HG02623 (cell line): ENCODE data around the gene MAPKAP1.

ENCODE experiments used
- ATAC-seq: cut with Tn5 transposase; IDR thresholded peaks from one replicate; pipeline ENCODE4 v1.9.1; 2021; ENCODE audit warnings: moderate library complexity; ENCODE audit not compliant: unreplicated experiment

MAPKAP1 gene

GRCh38 chr9:125464591-125465385 is 242.2 kb downstream of the MAPKAP1 start:
- no peak for ATAC-seq

GRCh38 chr9:125463926-125464325 is 243.1 kb downstream of the MAPKAP1 start:
- no peak for ATAC-seq

GRCh38 chr9:125462861-125463291 is 244.1 kb downstream of the MAPKAP1 start:
- ATAC-seq, result no peak

- no peak for ATAC-seq
These were observed 245.3 kb downstream of the MAPKAP1 start for GRCh38 chr9:125461636-125462190.

GRCh38 chr9:125460883-125461635 is 245.9 kb downstream of the MAPKAP1 start:
- ATAC-seq, result no peak

- ATAC-seq, result no peak
These were observed 246.7 kb downstream of the MAPKAP1 start for GRCh38 chr9:125460346-125460745.

GRCh38 chr9:125457357-125457756 is 249.7 kb downstream of the MAPKAP1 start:
- ATAC-seq, result no peak

- no peak for ATAC-seq
These were observed 251.1 kb downstream of the MAPKAP1 start for GRCh38 chr9:125455876-125456275.

- ATAC-seq, result no peak
These were observed 251.9 kb downstream of the MAPKAP1 start for GRCh38 chr9:125455132-125455531.

- ATAC-seq, result no peak
These were observed 259.7 kb downstream of the MAPKAP1 start for GRCh38 chr9:125447202-125447802.

- peak; percentile 91 for ATAC-seq
These were observed 260.4 kb downstream of the MAPKAP1 start for GRCh38 chr9:125446561-125447094.

- ATAC-seq, result no peak
These were observed 262.0 kb downstream of the MAPKAP1 start for GRCh38 chr9:125444956-125445506.

- ATAC-seq, result no peak
These were observed 262.8 kb downstream of the MAPKAP1 start for GRCh38 chr9:125444166-125444565.

- no peak for ATAC-seq
These were observed 263.6 kb downstream of the MAPKAP1 start for GRCh38 chr9:125443367-125443766.

- ATAC-seq, result no peak
These were observed 264.6 kb downstream of the MAPKAP1 start for GRCh38 chr9:125442452-125442851.

- ATAC-seq, result no peak
These were observed 266.6 kb downstream of the MAPKAP1 start for GRCh38 chr9:125440411-125440810.

GRCh38 chr9:125439434-125440272 is 267.4 kb downstream of the MAPKAP1 start:
- ATAC-seq, result no peak

GRCh38 chr9:125438506-125439433 is 268.2 kb downstream of the MAPKAP1 start:
- no peak for ATAC-seq

- no peak for ATAC-seq
These were observed 269.2 kb downstream of the MAPKAP1 start for GRCh38 chr9:125437771-125438221.
